Measurements from ENCODE around the gene RNF207.
A peak's percentile ranks its signal among the peaks of the same experiment; 100 is the strongest.

Gene RNF207

DNA sequence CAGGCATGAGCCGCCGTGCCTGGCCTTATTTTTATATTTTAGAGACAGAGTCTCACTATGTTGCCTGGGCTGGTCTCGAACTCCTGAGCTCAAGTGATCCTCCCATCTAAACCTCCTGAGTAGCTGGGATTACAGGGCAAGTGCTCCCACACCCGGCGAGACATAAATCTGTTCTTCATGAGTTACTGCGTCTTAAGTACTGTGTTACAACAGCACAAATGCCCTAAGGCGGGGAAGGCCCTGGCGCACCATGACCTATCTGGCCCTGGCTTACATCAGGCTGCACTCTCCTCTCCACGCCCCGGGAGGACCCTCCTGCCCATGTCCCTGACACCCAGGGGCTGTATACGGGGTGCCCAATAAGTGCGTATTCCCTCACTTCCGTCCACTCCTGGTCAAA is 50.7 kb downstream of the RNF207 start:
- H3K4me3 ChIP-seq (ENCODE audit: low read depth, low read length): no peak overlapping the region
- TF ChIP-seq MYC (IDR thresholded peaks at IDR 0.05; ENCODE audit: low read depth, low read length): no peak
- TF ChIP-seq, protein P1, sequence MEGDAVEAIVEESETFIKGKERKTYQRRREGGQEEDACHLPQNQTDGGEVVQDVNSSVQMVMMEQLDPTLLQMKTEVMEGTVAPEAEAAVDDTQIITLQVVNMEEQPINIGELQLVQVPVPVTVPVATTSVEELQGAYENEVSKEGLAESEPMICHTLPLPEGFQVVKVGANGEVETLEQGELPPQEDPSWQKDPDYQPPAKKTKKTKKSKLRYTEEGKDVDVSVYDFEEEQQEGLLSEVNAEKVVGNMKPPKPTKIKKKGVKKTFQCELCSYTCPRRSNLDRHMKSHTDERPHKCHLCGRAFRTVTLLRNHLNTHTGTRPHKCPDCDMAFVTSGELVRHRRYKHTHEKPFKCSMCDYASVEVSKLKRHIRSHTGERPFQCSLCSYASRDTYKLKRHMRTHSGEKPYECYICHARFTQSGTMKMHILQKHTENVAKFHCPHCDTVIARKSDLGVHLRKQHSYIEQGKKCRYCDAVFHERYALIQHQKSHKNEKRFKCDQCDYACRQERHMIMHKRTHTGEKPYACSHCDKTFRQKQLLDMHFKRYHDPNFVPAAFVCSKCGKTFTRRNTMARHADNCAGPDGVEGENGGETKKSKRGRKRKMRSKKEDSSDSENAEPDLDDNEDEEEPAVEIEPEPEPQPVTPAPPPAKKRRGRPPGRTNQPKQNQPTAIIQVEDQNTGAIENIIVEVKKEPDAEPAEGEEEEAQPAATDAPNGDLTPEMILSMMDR (IDR thresholded peaks at IDR 0.05; ENCODE audit: low read depth, low read length): no peak
- TF ChIP-seq POLR2A (IDR thresholded peaks at IDR 0.05; ENCODE audit: extremely low read depth, insufficient read length): no peak
- TF ChIP-seq, protein P2, sequence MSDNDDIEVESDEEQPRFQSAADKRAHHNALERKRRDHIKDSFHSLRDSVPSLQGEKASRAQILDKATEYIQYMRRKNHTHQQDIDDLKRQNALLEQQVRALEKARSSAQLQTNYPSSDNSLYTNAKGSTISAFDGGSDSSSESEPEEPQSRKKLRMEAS (IDR thresholded peaks at IDR 0.05; ENCODE audit: low read depth, low read length): no peak
- no peak for DNase-seq (ENCODE audit: low read depth)

DNA sequence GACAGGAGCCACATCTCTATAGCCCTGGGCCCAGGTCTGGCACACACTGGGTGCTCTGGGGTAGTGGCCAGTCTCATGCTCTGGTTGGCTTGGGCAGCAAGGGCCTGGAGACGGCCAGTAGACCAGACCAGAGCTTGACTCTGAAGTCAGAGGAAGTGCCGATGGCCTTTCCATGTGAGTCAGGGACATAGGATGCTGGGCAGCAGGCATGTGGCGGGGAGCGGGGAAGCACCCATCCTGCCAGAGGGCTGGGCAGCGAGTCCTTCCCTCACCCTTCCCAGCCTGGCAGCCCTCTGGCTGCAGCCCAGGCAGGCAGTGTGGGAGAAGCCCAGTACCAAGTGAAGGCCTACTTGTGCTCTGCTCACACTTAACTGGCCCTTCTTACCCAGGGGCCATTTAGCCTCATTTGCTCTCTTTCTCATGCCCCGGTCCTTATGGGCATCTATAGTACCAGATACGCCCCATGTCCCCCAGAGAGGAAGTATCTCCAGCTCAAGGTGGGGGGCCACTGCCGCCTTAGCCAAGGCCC is 51.7 kb downstream of the RNF207 start:
- TF ChIP-seq MYC (IDR thresholded peaks at IDR 0.05; ENCODE audit: low read depth, low read length) (no peak), POLR2A (IDR thresholded peaks at IDR 0.05; ENCODE audit: extremely low read depth, insufficient read length) (no peak)
- TF ChIP-seq, protein P1 (IDR thresholded peaks at IDR 0.05; ENCODE audit: low read depth, low read length): no peak
- TF ChIP-seq, protein P2 (IDR thresholded peaks at IDR 0.05; ENCODE audit: low read depth, low read length): no peak
- DNase-seq (ENCODE audit: low read depth): no peak
- no peak overlapping the region for H3K4me3 ChIP-seq (ENCODE audit: low read depth, low read length)

DNA sequence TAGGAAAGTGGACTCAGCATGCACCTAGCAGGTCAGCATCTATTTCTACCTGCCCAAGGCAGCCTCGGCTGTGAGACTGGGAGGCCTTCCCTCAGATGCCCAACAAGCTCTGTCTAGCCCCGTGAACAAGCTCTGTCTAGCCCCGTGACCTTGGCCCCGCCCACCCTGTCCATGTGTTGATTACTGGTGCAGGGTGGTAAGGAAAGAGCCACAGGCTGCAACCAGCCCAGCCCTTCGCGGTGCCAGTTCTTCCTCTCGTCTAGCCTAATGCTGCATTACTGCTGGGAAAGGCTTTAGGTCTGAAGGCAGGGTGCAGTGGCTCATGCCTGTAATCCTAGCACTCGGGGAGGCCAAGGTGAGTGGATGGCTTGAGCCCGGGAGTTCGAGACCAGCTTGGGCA is 52.8 kb downstream of the RNF207 start:
- DNase-seq (ENCODE audit: low read depth): no peak
- H3K4me3 ChIP-seq (ENCODE audit: low read depth, low read length): no peak overlapping the region
- TF ChIP-seq, protein P1 (IDR thresholded peaks at IDR 0.05; ENCODE audit: low read depth, low read length): no peak
- TF ChIP-seq, protein P2 (IDR thresholded peaks at IDR 0.05; ENCODE audit: low read depth, low read length): no peak
- no peak for TF ChIP-seq MYC (IDR thresholded peaks at IDR 0.05; ENCODE audit: low read depth, low read length)
- no peak for TF ChIP-seq POLR2A (IDR thresholded peaks at IDR 0.05; ENCODE audit: extremely low read depth, insufficient read length)

DNA sequence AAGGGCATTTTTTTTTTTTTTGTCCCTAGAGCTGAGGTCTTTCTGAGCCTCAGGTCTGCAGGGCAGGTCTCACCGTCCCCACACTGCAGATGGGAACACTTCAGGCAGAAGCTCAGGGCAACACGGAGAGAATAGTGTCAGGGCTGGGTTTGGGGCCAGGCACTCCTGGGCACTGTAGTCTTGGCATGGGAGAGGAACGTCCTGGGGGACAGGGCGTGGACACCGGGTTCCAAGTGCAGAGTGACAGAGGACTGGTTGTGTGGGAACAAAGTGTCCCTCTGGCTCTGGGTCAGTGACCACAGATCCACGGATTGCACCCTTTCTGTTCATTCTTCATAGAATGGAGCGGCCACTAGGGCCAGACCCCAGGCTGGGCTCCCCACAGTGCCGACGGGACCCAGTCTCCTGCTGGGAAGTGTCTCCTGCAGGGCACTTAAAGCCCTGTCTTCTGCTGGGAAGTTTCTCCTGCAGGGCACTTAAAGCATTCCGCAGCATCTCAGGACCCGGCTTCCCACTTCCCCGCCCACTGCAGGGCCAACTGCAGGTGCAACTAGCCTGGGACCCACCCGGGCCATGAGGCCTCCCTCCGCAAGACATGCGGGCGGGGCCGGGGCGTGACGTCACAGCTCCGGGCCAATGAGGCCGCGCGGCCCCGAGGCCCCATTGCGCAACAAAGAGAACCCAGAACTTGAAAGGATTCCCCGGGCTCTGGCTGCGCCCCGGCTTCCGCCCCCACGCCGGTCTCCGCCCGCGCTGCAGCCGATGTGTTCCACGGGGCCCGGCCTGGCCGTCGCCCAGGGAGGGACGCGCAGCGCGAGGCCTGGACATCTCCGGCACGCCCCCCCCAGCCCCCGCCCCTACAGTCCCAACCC is 53.8 kb downstream of the RNF207 start:
- peak; percentile 88 for DNase-seq (ENCODE audit: low read depth)
- H3K4me3 ChIP-seq (ENCODE audit: low read depth, low read length): no peak overlapping the region
- TF ChIP-seq, protein P2 (IDR thresholded peaks at IDR 0.05; ENCODE audit: low read depth, low read length): peak; percentile 50; the same call in 1 of the 2 replicates
- TF ChIP-seq, protein P1 (IDR thresholded peaks at IDR 0.05; ENCODE audit: low read depth, low read length): no peak
- TF ChIP-seq MYC (IDR thresholded peaks at IDR 0.05; ENCODE audit: low read depth, low read length): peak; percentile 66; the same call in 1 of the 2 replicates

DNA sequence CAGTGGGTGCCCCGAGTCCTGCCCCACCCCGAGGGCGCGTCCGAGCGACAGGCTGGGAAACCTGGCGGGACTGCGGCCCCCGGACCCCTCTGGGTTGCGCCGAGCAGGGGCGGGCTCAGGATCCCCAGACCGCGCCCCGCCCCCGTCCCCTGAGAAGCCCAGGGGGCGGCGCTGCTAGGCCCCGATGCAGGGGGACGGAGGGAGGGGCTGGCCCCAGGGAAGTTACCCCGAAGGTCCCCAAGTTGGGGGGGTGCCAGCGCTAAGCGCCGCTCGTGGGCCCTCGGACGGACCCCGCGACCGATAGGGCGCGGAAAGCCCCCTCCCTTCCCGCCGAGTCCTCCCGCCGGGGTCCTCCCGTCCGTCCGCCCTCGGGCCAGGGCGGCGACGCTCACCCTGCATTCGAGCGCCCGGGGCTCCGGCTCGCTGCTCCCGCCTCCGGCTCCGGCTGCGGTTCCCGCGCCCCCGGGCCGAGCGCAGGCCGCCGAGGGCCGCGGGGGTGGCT is 54.6 kb downstream of the RNF207 start:
- TF ChIP-seq POLR2A (IDR thresholded peaks at IDR 0.05; ENCODE audit: extremely low read depth, insufficient read length) (no peak), MYC (IDR thresholded peaks at IDR 0.05; ENCODE audit: low read depth, low read length) (no peak)
- TF ChIP-seq, protein P1 (IDR thresholded peaks at IDR 0.05; ENCODE audit: low read depth, low read length): no peak
- TF ChIP-seq, protein P2 (IDR thresholded peaks at IDR 0.05; ENCODE audit: low read depth, low read length): no peak
- no peak overlapping the region for H3K4me3 ChIP-seq (ENCODE audit: low read depth, low read length)
- DNase-seq (ENCODE audit: low read depth): peak; percentile 64
